T-cell (primary cell): Measurements from ENCODE around the gene GLIPR1L2. TPM values are rescaled to one million over a fixed set of nuclear protein-coding genes. Genes with fewer than 3 reads are reported as not detected.
A peak's percentile ranks its signal among the peaks of the same experiment; 100 is the strongest.
"Not testable (repeated sequence)": the region's sequence is repeated elsewhere in the genome, so short reads cannot be mapped to it uniquely, and the experiment has no call there.

Source experiments
- ATAC-seq, 4 experiments: fragments of 200-7000 bp in 3 of 4; fragments of 150-1000 bp in 1 of 4; cut with Tn5 transposase; replicated peaks in 1 of 4; 1 replicate in 3 of 4; 2 replicates in 1 of 4; pipeline ENCODE4 v1.10.0; 2021; ENCODE audit warnings: moderate library complexity in 3 of 4, mild to moderate bottlenecking in 2 of 4, moderate number of reproducible peaks in 1 of 4
- CTCF ChIA-PET, 2 donors: fragments of 300-600 bp; sonication (Branson Sonifier 250); formaldehyde crosslinking; loops; one replicate each; lab custom pipeline; 2022; ENCODE audit warnings: antibody characterized with exemption in 2 of 2; lab: Charles Lee
- POLR2A ChIA-PET, 2 donors: fragments of 300-600 bp; sonication (Branson Sonifier 250); formaldehyde crosslinking; loops; one replicate each; lab custom pipeline; 2022; ENCODE audit warnings: antibody characterized with exemption in 2 of 2; lab: Charles Lee
- DNase-seq, 35 experiments: peaks; one replicate each; pipeline versions ENCODE4 v3.0.0 to v3.0.0-alpha.2; 2013 to 2023
- H3K27ac ChIP-seq: one replicate; pipeline ENCODE4 v1.5.1; 2013; ENCODE audit warnings: low read length
- H3K27me3 ChIP-seq, 2 experiments: replicated peaks in 1 of 2; 1 replicate in 1 of 2; 2 replicates in 1 of 2; pipeline versions ENCODE4 v1.6.1 to v1.7.0; 2013; ENCODE audit warnings: low read length in 1 of 2, mixed read lengths in 1 of 2; ENCODE audit not compliant: control insufficient read depth in 2 of 2, insufficient read depth in 2 of 2; ENCODE audit errors: extremely low read depth in 1 of 2
- H3K36me3 ChIP-seq, 2 donors: 1 replicate in 1 of 2; 2 replicates in 1 of 2; pipeline versions ENCODE4 v1.6.1 to v1.7.0; 2013; ENCODE audit warnings: low read length in 1 of 2; ENCODE audit not compliant: control insufficient read depth in 2 of 2, insufficient read depth in 1 of 2; ENCODE audit errors: extremely low read depth in 1 of 2
- H3K4me1 ChIP-seq, 2 experiments: 1 replicate in 1 of 2; 2 replicates in 1 of 2; pipeline versions ENCODE4 v1.6.1 to v1.7.0; 2013; ENCODE audit warnings: low read length in 2 of 2, mixed read lengths in 1 of 2; ENCODE audit not compliant: insufficient read depth in 2 of 2, control insufficient read depth in 1 of 2; ENCODE audit errors: extremely low read depth in 1 of 2
- H3K4me3 ChIP-seq, 2 donors: 1 replicate in 1 of 2; 2 replicates in 1 of 2; pipeline versions ENCODE4 v1.5.1 to v1.7.0; 2013; ENCODE audit warnings: mild to moderate bottlenecking in 2 of 2, low read length in 1 of 2, moderate library complexity in 1 of 2; ENCODE audit not compliant: control insufficient read depth in 1 of 2; ENCODE audit errors: extremely low read depth in 1 of 2
- H3K9me3 ChIP-seq: 2 replicates; pipeline ENCODE4 v1.7.0; 2013
- H3K27ac Mint-ChIP-seq, 2 donors: one replicate each; pipeline ENCODE4 v1.8.0; 2020 to 2021; ENCODE audit warnings: mild to moderate bottlenecking in 2 of 2, mixed read lengths in 2 of 2
- H3K27me3 Mint-ChIP-seq, 2 donors: one replicate each; pipeline ENCODE4 v1.8.0; 2021 to 2022; ENCODE audit warnings: mixed read lengths in 2 of 2
- H3K36me3 Mint-ChIP-seq: one replicate; pipeline ENCODE4 v1.8.0; 2021; ENCODE audit warnings: mixed read lengths
- H3K4me1 Mint-ChIP-seq, 3 donors: one replicate each; pipeline ENCODE4 v1.8.0; 2020 to 2022; ENCODE audit warnings: mixed read lengths in 3 of 3, mild to moderate bottlenecking in 1 of 3
- H3K4me3 Mint-ChIP-seq, 3 donors: one replicate each; pipeline ENCODE4 v1.8.0; 2020 to 2022; ENCODE audit warnings: mild to moderate bottlenecking in 3 of 3, mixed read lengths in 3 of 3, moderate library complexity in 3 of 3
- H3K9me3 Mint-ChIP-seq, 3 donors: one replicate each; pipeline ENCODE4 v1.8.0; 2020 to 2022; ENCODE audit warnings: mixed read lengths in 3 of 3
- WGBS: methylation state at CpG from one replicate; pipeline ENCODE4 v1.1.5; 2013; ENCODE audit warnings: missing lambda C conversion rate; ENCODE audit not compliant: insufficient coverage; 5-methylcytosine and 5-hydroxymethylcytosine counted together
- total RNA-seq, 35 experiments: library from RNA in 6 of 35; stranded (reverse) in 6 of 35; fragments of 120-200 nt in 1 of 35; gene quantifications; one replicate each; pipeline versions ENCODE4 v1.2.1 to v1.2.4 and lab custom pipeline; 2013 to 2026

The GLIPR1L2 gene
- total RNA-seq, 5 donors from 2014 or later (not counting 1 experiment from before 2014, with no cell fraction given) = 0.51 to 2.9 (median 0.72) TPM

- Mint-ChIP-seq H3K9me3 (peaks cover 0 to 4% (median 2%) of the 10 kb centered on the region in 3 donors), H3K4me3 (no peak overlapping the region), H3K4me1 (no peaks in the 10 kb centered on the region), H3K27me3 (peaks cover 4 to 13% of the 10 kb centered on the region in 2 donors), H3K27ac (no peak overlapping the region), H3K36me3 (peaks cover 4% of the 10 kb centered on the region)
- Histone ChIP-seq H3K36me3 (no peaks in the 10 kb centered on the region), H3K27ac (no peak overlapping the region), H3K9me3 (no peaks in the 10 kb centered on the region), H3K4me3 (no peak overlapping the region), H3K27me3 (peaks cover 0 to 7% of the 10 kb centered on the region in 2 experiments), H3K4me1 (no peaks in the 10 kb centered on the region)
- WGBS = 90% methylated on average over 2 of the region's 6 CpGs
- POLR2A ChIA-PET = no interaction called here
- DNase-seq (no peak), ATAC-seq (no peak)
- CTCF ChIA-PET = no interaction called here
Measured at GRCh38 chr12:75444429-75445136, 53.7 kb downstream of the GLIPR1L2 start.

GRCh38 chr12:75445137-75445507 is 54.2 kb downstream of the GLIPR1L2 start:
- H3K27ac Mint-ChIP-seq, H3K4me1 Mint-ChIP-seq, H3K36me3 Mint-ChIP-seq, ATAC-seq, H3K9me3 ChIP-seq, DNase-seq, H3K4me3 ChIP-seq, CTCF ChIA-PET, H3K27me3 ChIP-seq, H3K27ac ChIP-seq, H3K9me3 Mint-ChIP-seq, H3K4me3 Mint-ChIP-seq, H3K36me3 ChIP-seq, H3K4me1 ChIP-seq, POLR2A ChIA-PET: not testable (repeated sequence)
- H3K27me3 Mint-ChIP-seq = peaks cover 4 to 13% of the 10 kb centered on the region in 2 donors
- 73% methylated on average over 3 of the region's 7 CpGs for WGBS

GRCh38 chr12:75446857-75447256 is 56.0 kb downstream of the GLIPR1L2 start:
- H3K27me3 ChIP-seq = peaks cover 0 to 3% of the 10 kb centered on the region in 2 experiments
- no peaks in the 10 kb centered on the region for H3K4me1 Mint-ChIP-seq
- no peak for DNase-seq
- peaks cover 3 to 7% of the 10 kb centered on the region in 2 donors for H3K27me3 Mint-ChIP-seq
- no peaks in the 10 kb centered on the region for H3K4me1 ChIP-seq
- no peak overlapping the region for H3K4me3 ChIP-seq
- no peak overlapping the region for H3K27ac ChIP-seq
- no peaks in the 10 kb centered on the region for H3K9me3 ChIP-seq
- no peak overlapping the region for H3K27ac Mint-ChIP-seq
- H3K9me3 Mint-ChIP-seq = no peaks in the 10 kb centered on the region
- H3K36me3 ChIP-seq = no peaks in the 10 kb centered on the region
- H3K4me3 Mint-ChIP-seq = no peak overlapping the region
- no peaks in the 10 kb centered on the region for H3K36me3 Mint-ChIP-seq
- ChIA-PET CTCF (no interaction called here), POLR2A (interaction anchor here in 1 of 2 donors (0.7 kb wide), 1 partner anchor 155 kb away, joined by 6 read pairs; no protein-coding TSS in a partner anchor)
- no peak for ATAC-seq

- POLR2A ChIA-PET = interaction anchor here (0.7 to 1.1 kb wide), 2 partner anchors 47 to 156 kb away, joined by 3 to 6 read pairs; no protein-coding TSS in a partner anchor
- Histone ChIP-seq H3K9me3 (no peaks in the 10 kb centered on the region), H3K27ac (no peak overlapping the region), H3K36me3 (no peaks in the 10 kb centered on the region), H3K4me1 (no peaks in the 10 kb centered on the region), H3K4me3 (no peak overlapping the region), H3K27me3 (no peaks in the 10 kb centered on the region)
- no peak overlapping the region for H3K4me3 Mint-ChIP-seq
- H3K36me3 Mint-ChIP-seq = no peaks in the 10 kb centered on the region
- CTCF ChIA-PET = no interaction called here
- H3K27ac Mint-ChIP-seq = no peak overlapping the region
- no peaks in the 10 kb centered on the region for H3K4me1 Mint-ChIP-seq
- ATAC-seq = no peak
- no peaks in the 10 kb centered on the region for H3K27me3 Mint-ChIP-seq
- no peak for DNase-seq
- no peaks in the 10 kb centered on the region for H3K9me3 Mint-ChIP-seq
- WGBS = no CpG with 5 or more reads among the region's 4 CpGs
Measured at GRCh38 chr12:75447691-75448393, 57.0 kb downstream of the GLIPR1L2 start.

GRCh38 chr12:75452675-75453330 is 61.9 kb downstream of the GLIPR1L2 start:
- CTCF ChIA-PET = interaction anchor here in 1 of 2 donors (0.7 kb wide), 1 partner anchor 21 kb away, joined by 4 read pairs; no protein-coding TSS in a partner anchor
- POLR2A ChIA-PET = interaction anchor here (0.5 to 0.7 kb wide), 3 partner anchors 16 to 635 kb away, joined by 3 to 5 read pairs (median 3); no protein-coding TSS in a partner anchor
- peaks cover 19 to 21% (median 20%) of the 10 kb centered on the region in 3 donors for H3K4me1 Mint-ChIP-seq
- no peaks in the 10 kb centered on the region for H3K27me3 ChIP-seq
- WGBS = no CpG with 5 or more reads among the region's 3 CpGs
- peaks cover 2% of the 10 kb centered on the region for H3K36me3 Mint-ChIP-seq
- ATAC-seq = no peak
- no peak overlapping the region for H3K27ac ChIP-seq
- no peaks in the 10 kb centered on the region for H3K9me3 Mint-ChIP-seq
- no peaks in the 10 kb centered on the region for H3K36me3 ChIP-seq
- H3K4me3 ChIP-seq = no peak overlapping the region
- H3K27ac Mint-ChIP-seq = no peak overlapping the region
- no peak for DNase-seq
- no peak overlapping the region for H3K4me3 Mint-ChIP-seq
- no peaks in the 10 kb centered on the region for H3K9me3 ChIP-seq
- peaks cover 3 to 8% of the 10 kb centered on the region in 2 experiments for H3K4me1 ChIP-seq
- H3K27me3 Mint-ChIP-seq = no peaks in the 10 kb centered on the region

GRCh38 chr12:75455839-75456238 is 65.0 kb downstream of the GLIPR1L2 start:
- no peak for DNase-seq
- Histone ChIP-seq H3K36me3 (no peaks in the 10 kb centered on the region), H3K27me3 (no peaks in the 10 kb centered on the region), H3K27ac (no peak overlapping the region), H3K4me1 (peaks cover 11 to 14% of the 10 kb centered on the region in 2 experiments), H3K9me3 (no peaks in the 10 kb centered on the region), H3K4me3 (no peak overlapping the region)
- WGBS = 76% methylated on average over 3 of the region's 5 CpGs
- H3K4me1 Mint-ChIP-seq = peaks cover 39 to 46% (median 45%) of the 10 kb centered on the region in 3 donors
- peaks cover 0 to 3% (median 0%) of the 10 kb centered on the region in 3 donors for H3K9me3 Mint-ChIP-seq
- H3K27ac Mint-ChIP-seq = peak overlapping the region in 1 of 2 donors; percentile 8
- no peak overlapping the region for H3K4me3 Mint-ChIP-seq
- ATAC-seq = no peak
- H3K27me3 Mint-ChIP-seq = no peaks in the 10 kb centered on the region
- H3K36me3 Mint-ChIP-seq = peaks cover 2% of the 10 kb centered on the region
- ChIA-PET CTCF (interaction anchor here in 1 of 2 donors (0.5 kb wide), 1 partner anchor 70 kb away, joined by 3 read pairs; no protein-coding TSS in a partner anchor), POLR2A (interaction anchor here (0.5 to 0.8 kb wide), 4 partner anchors 13 to 491 kb away, joined by 3 to 5 read pairs (median 3); no protein-coding TSS in a partner anchor)
